Erythroblast (primary cell): Measurements from ENCODE around the gene WFDC10A.

Experiments used
- GATA1 ChIP-seq: IDR thresholded peaks from 2 replicates; pipeline ENCODE4 v1.6.1; 2011; ENCODE audit warnings: low read depth, mild to moderate bottlenecking, control low read depth, low read length, moderate library complexity
- POLR2A ChIP-seq: IDR thresholded peaks from 2 replicates; pipeline ENCODE4 v1.6.1; 2011; ENCODE audit warnings: mild to moderate bottlenecking, low read length

- TF ChIP-seq POLR2A (no peak), GATA1 (no peak)
Observed at GRCh38 chr20:45629496-45630100, at the start of gene WFDC10A.
